ENCODE results near the gene RNASEH2C. TPM values are rescaled to one million over a fixed set of nuclear protein-coding genes. Genes with fewer than 3 reads are reported as not detected.
"Not testable (repeated sequence)": the region's sequence is repeated elsewhere in the genome, so short reads cannot be mapped to it uniquely, and the experiment has no call there.

RNASEH2C gene
- total RNA-seq, 1 experiment from 2014 or later, result 76.4 TPM

DNA sequence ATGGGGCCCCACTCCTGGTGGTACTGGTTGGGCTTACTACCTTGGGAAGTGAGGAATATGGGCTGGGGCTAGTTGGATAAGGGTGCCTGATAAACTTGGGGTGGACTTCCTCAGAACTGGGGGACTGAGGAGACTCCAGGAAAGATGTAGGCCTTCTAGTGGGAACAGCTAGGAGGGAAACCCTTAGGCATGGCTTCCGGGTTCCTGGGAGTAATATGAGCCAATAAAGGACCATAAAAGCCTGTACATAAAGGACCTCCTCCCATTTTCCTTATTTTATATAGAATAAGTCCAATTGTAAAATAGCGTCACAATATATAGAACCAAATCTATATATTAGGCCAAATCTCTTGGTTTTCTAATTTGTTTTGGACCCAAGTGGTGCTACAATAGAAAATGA, 18.4 kb upstream of the RNASEH2C start:
- Mint-ChIP-seq H3K9me3 (ENCODE audit: unreplicated experiment) (peaks cover 29% of the 10 kb centered on the region), H3K27ac (ENCODE audit: unreplicated experiment) (no peak overlapping the region), H3K4me1 (ENCODE audit: low read depth, unreplicated experiment) (no peaks in the 10 kb centered on the region), H3K4me3 (ENCODE audit: unreplicated experiment) (no peak overlapping the region), H3K36me3 (ENCODE audit: insufficient read depth, unreplicated experiment) (no peaks in the 10 kb centered on the region), H3K27me3 (ENCODE audit: insufficient read depth, unreplicated experiment) (no peaks in the 10 kb centered on the region)
- Histone ChIP-seq H3K4me3 (ENCODE audit: low read depth, low read length) (no peak overlapping the region), H3K27me3 (replicated peaks; ENCODE audit: control insufficient read depth, insufficient read depth, low read length) (no peaks in the 10 kb centered on the region), H3K36me3 (ENCODE audit: control insufficient read depth, insufficient read depth, low read length) (no peaks in the 10 kb centered on the region), H3K9me3 (peaks cover 15% of the 10 kb centered on the region; the same call in 1 of the 2 replicates), H3K4me1 (no peaks in the 10 kb centered on the region)
- POLR2A ChIA-PET, result no interaction called here
- DNase-seq, result no peak
- TF ChIP-seq, protein P1, sequence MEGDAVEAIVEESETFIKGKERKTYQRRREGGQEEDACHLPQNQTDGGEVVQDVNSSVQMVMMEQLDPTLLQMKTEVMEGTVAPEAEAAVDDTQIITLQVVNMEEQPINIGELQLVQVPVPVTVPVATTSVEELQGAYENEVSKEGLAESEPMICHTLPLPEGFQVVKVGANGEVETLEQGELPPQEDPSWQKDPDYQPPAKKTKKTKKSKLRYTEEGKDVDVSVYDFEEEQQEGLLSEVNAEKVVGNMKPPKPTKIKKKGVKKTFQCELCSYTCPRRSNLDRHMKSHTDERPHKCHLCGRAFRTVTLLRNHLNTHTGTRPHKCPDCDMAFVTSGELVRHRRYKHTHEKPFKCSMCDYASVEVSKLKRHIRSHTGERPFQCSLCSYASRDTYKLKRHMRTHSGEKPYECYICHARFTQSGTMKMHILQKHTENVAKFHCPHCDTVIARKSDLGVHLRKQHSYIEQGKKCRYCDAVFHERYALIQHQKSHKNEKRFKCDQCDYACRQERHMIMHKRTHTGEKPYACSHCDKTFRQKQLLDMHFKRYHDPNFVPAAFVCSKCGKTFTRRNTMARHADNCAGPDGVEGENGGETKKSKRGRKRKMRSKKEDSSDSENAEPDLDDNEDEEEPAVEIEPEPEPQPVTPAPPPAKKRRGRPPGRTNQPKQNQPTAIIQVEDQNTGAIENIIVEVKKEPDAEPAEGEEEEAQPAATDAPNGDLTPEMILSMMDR (IDR thresholded peaks at IDR 0.05; ENCODE audit: insufficient read depth in 1 of 2, low read depth in 1 of 2, low read length in 1 of 2, severe bottlenecking in 1 of 2, unreplicated experiment in 1 of 2), result no peak
- BruUV-seq (replicated peaks), result no TSS peak
- intact Hi-C loops (cut with micrococcal nuclease; ENCODE audit: unreplicated experiment), result no loop called here
- CTCF ChIA-PET, result interaction anchor here (0.7 kb wide), 1 partner anchor 254 kb away, joined by 3 read pairs; no protein-coding TSS in a partner anchor

DNA sequence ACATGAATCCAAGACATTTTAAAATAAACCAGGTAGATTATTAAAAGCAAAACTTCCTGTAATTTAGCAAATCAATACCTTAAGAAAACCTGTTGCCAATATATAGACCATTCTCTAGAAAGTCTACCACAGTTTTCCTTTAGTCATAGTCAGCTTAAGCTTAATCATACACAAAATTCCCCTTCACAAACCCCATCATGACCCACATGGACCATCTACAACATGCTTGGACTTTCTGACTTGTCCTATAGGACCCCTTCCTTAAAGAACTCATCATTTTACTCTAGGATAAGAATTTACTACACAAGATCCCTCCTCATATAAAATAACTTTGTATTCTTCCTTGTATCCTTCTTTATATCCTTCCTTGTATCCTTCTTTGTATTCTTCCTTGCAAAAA, 16.2 kb upstream of the RNASEH2C start:
- TF ChIP-seq, protein P1 (IDR thresholded peaks at IDR 0.05; ENCODE audit: insufficient read depth in 1 of 2, low read depth in 1 of 2, low read length in 1 of 2, severe bottlenecking in 1 of 2, unreplicated experiment in 1 of 2), result no peak
- Mint-ChIP-seq H3K9me3 (ENCODE audit: unreplicated experiment) (peaks cover 34% of the 10 kb centered on the region), H3K4me1 (ENCODE audit: low read depth, unreplicated experiment) (no peaks in the 10 kb centered on the region), H3K27me3 (ENCODE audit: insufficient read depth, unreplicated experiment) (no peaks in the 10 kb centered on the region), H3K36me3 (ENCODE audit: insufficient read depth, unreplicated experiment) (no peaks in the 10 kb centered on the region), H3K4me3 (ENCODE audit: unreplicated experiment) (no peak overlapping the region), H3K27ac (ENCODE audit: unreplicated experiment) (no peak overlapping the region)
- no peaks in the 10 kb centered on the region for H3K36me3 ChIP-seq (ENCODE audit: control insufficient read depth, insufficient read depth, low read length)
- no peaks in the 10 kb centered on the region for H3K27me3 ChIP-seq (replicated peaks; ENCODE audit: control insufficient read depth, insufficient read depth, low read length)
- intact Hi-C loops (cut with micrococcal nuclease; ENCODE audit: unreplicated experiment), result no loop called here
- BruUV-seq (replicated peaks), result no TSS peak
- H3K9me3 ChIP-seq, result peaks cover 23% of the 10 kb centered on the region
- H3K4me1 ChIP-seq, result no peaks in the 10 kb centered on the region
- ChIA-PET CTCF (interaction anchor here (1.0 kb wide), 1 partner anchor 151 kb away, joined by 3 read pairs; the partner anchor contains the start of gene FIBP), POLR2A (interaction anchor here (0.6 kb wide), 1 partner anchor 54 kb away, joined by 3 read pairs; no protein-coding TSS in a partner anchor)
- no peak overlapping the region for H3K4me3 ChIP-seq (ENCODE audit: low read depth, low read length)
- DNase-seq, result no peak

DNA sequence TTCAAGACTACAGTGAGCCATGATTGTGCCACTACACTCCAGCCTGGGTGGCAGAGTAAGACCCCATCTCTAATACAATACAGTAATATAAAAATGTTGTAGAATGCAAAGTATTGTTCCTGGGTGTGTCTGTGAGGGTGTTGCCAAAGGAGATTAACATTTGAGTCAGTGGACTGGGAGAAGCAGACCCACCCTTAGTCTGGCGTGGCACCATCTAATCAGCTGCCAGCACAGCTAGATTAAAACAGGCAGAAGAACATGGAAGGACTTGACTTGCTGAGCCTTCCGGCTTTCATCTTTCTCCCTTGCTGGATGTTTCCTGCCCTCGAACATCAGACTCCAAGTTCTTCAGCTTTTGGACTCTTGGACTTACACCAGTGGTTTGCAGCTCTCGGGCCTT, 14.5 kb upstream of the RNASEH2C start:
- H3K27ac Mint-ChIP-seq (ENCODE audit: unreplicated experiment); BruUV-seq (replicated peaks); intact Hi-C loops (cut with micrococcal nuclease; ENCODE audit: unreplicated experiment); H3K27me3 ChIP-seq (replicated peaks; ENCODE audit: control insufficient read depth, insufficient read depth, low read length); CTCF ChIA-PET; H3K4me3 Mint-ChIP-seq (ENCODE audit: unreplicated experiment); H3K36me3 Mint-ChIP-seq (ENCODE audit: insufficient read depth, unreplicated experiment); H3K4me1 ChIP-seq; H3K4me1 Mint-ChIP-seq (ENCODE audit: low read depth, unreplicated experiment); H3K27me3 Mint-ChIP-seq (ENCODE audit: insufficient read depth, unreplicated experiment); DNase-seq; POLR2A ChIA-PET; H3K4me3 ChIP-seq (ENCODE audit: low read depth, low read length); H3K36me3 ChIP-seq (ENCODE audit: control insufficient read depth, insufficient read depth, low read length): not testable (repeated sequence)
- peaks cover 38% of the 10 kb centered on the region for H3K9me3 Mint-ChIP-seq (ENCODE audit: unreplicated experiment)
- H3K9me3 ChIP-seq, result peaks cover 23% of the 10 kb centered on the region

DNA sequence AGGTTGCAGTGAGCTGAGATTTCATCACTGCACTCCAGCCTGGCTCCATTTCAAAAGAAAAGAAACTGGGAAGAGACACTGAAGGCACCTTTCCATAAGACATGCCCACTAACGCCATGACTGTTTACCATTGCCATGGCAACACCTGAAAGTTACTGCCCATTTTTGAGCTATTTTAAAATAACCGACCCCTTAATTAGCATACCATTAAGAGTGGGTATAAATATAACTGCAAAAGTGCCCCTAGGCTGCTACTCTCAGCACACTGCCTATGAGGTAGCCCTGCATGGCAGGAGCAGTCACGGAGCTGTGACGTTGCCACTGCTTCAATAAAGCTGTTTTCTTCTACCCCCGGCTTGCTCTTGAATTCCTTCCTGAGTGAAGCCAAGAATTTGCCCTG, 9.9 kb upstream of the RNASEH2C start:
- CTCF ChIA-PET, result no interaction called here
- Histone ChIP-seq H3K27me3 (replicated peaks; ENCODE audit: control insufficient read depth, insufficient read depth, low read length) (no peaks in the 10 kb centered on the region), H3K4me1 (no peaks in the 10 kb centered on the region), H3K9me3 (peaks cover 8% of the 10 kb centered on the region), H3K36me3 (ENCODE audit: control insufficient read depth, insufficient read depth, low read length) (no peaks in the 10 kb centered on the region), H3K4me3 (ENCODE audit: low read depth, low read length) (no peak overlapping the region)
- Mint-ChIP-seq H3K4me3 (ENCODE audit: unreplicated experiment) (no peak overlapping the region), H3K27me3 (ENCODE audit: insufficient read depth, unreplicated experiment) (no peaks in the 10 kb centered on the region), H3K27ac (ENCODE audit: unreplicated experiment) (no peak overlapping the region), H3K36me3 (ENCODE audit: insufficient read depth, unreplicated experiment) (no peaks in the 10 kb centered on the region), H3K4me1 (ENCODE audit: low read depth, unreplicated experiment) (no peaks in the 10 kb centered on the region), H3K9me3 (ENCODE audit: unreplicated experiment) (peaks cover 12% of the 10 kb centered on the region)
- no TSS peak for BruUV-seq (replicated peaks)
- intact Hi-C loops (cut with micrococcal nuclease; ENCODE audit: unreplicated experiment), result no loop called here
- TF ChIP-seq, protein P1 (IDR thresholded peaks at IDR 0.05; ENCODE audit: insufficient read depth in 1 of 2, low read depth in 1 of 2, low read length in 1 of 2, severe bottlenecking in 1 of 2, unreplicated experiment in 1 of 2), result no peak
- no peak for DNase-seq
- POLR2A ChIA-PET, result no interaction called here
